Tibial nerve (tissue), 4 donors: ENCODE data around the gene SAFB. TPM values are rescaled to one million over a fixed set of nuclear protein-coding genes. Genes with fewer than 3 reads are reported as not detected.

Experiments
- DNase-seq, 2 donors: peaks; one replicate each; pipeline ENCODE4 v3.0.0-alpha.2; 2019; ENCODE audit warnings: low spot score in 2 of 2
- H3K27ac ChIP-seq, 4 donors: fragments of 200-600 bp; sonication (generic) in 3 of 4; one replicate each; pipeline ENCODE4 v1.5.1; 2017 to 2019; ENCODE audit warnings: mild to moderate bottlenecking in 1 of 4
- H3K27me3 ChIP-seq, 2 donors: fragments of 200-600 bp; sonication (generic) in 1 of 2; one replicate each; pipeline versions ENCODE4 v1.5.1 to v1.6.0; 2017 to 2019
- H3K36me3 ChIP-seq, 3 donors: fragments of 200-600 bp; sonication (generic); one replicate each; pipeline ENCODE4 v1.5.1; 2018 to 2019
- H3K4me1 ChIP-seq, 4 donors: fragments of 200-600 bp; sonication (generic) in 3 of 4; one replicate each; pipeline ENCODE4 v1.5.1; 2017 to 2019
- H3K4me3 ChIP-seq, 4 donors: fragments of 200-600 bp; sonication (generic) in 3 of 4; one replicate each; pipeline ENCODE4 v1.5.1; 2017 to 2019; ENCODE audit warnings: mild to moderate bottlenecking in 1 of 4, moderate library complexity in 1 of 4
- H3K9me3 ChIP-seq, 4 donors: fragments of 200-600 bp; sonication (generic) in 3 of 4; one replicate each; pipeline ENCODE4 v1.5.1; 2017 to 2019
- EP300 ChIP-seq, 2 donors: sonication (generic); formaldehyde crosslinking; IDR thresholded peaks; one replicate each; pipeline ENCODE4 v1.6.1; 2017; ENCODE audit warnings: antibody characterized with exemption in 2 of 2, mild to moderate bottlenecking in 1 of 2
- POLR2A ChIP-seq, 2 donors: fragments of 450-650 bp; IDR thresholded peaks; one replicate each; pipeline ENCODE4 v1.6.1; 2017; ENCODE audit warnings: antibody characterized with exemption in 2 of 2, mild to moderate bottlenecking in 2 of 2, moderate library complexity in 2 of 2
- WGBS, 2 donors: methylation state at CpG; one replicate each; pipeline ENCODE4 v1.1.5; 2018; 5-methylcytosine and 5-hydroxymethylcytosine counted together
- total RNA-seq, 4 donors: library from RNA; depleted of rRNA; stranded (reverse); fragments of >200 nt; gene quantifications; one replicate each; pipeline ENCODE4 v1.1.0, GENCODE V29; 2016
- TF ChIP-seq, protein P1 (sequence below), 5 experiments: fragments of 200-600 bp in 3 of 5; fragments of 450-650 bp in 2 of 5; sonication (generic) in 3 of 5; IDR thresholded peaks; one replicate each; pipeline ENCODE4 v1.5.1; 2016 to 2019; ENCODE audit warnings: antibody characterized with exemption in 5 of 5, mild to moderate bottlenecking in 3 of 5, moderate library complexity in 2 of 5

Gene SAFB
- total RNA-seq, 4 donors from 2014 or later, result 121 to 252 (median 129) TPM

DNA sequence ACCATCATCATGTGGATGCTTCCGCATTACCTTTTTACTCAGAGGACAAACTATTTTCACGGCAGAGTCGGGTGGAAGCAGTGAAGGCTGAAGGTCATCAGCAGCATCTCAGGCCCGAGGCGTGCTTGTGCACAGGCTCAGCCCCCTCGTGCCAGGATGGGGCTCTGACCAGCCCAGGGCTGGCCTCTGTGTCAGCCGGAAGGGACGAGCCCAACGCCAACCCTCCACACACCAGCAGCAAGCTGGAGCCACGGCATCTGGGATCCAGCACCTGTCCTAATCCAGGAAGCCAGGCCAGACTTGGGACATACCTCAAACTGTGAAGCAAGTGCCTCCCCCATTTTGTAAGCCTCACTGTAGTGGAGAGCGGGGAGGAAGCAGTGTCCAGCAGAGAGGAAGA is 46.3 kb downstream of the SAFB start:
- Histone ChIP-seq H3K36me3 (peaks cover 4 to 75% (median 23%) of the 10 kb centered on the region in 3 donors), H3K4me3 (no peak overlapping the region), H3K4me1 (no peaks in the 10 kb centered on the region), H3K27ac (no peak overlapping the region), H3K27me3 (no peaks in the 10 kb centered on the region), H3K9me3 (no peaks in the 10 kb centered on the region)
- TF ChIP-seq EP300 (IDR thresholded peaks at IDR 0.05) (no peak), POLR2A (IDR thresholded peaks at IDR 0.05) (no peak)
- TF ChIP-seq, protein P1, sequence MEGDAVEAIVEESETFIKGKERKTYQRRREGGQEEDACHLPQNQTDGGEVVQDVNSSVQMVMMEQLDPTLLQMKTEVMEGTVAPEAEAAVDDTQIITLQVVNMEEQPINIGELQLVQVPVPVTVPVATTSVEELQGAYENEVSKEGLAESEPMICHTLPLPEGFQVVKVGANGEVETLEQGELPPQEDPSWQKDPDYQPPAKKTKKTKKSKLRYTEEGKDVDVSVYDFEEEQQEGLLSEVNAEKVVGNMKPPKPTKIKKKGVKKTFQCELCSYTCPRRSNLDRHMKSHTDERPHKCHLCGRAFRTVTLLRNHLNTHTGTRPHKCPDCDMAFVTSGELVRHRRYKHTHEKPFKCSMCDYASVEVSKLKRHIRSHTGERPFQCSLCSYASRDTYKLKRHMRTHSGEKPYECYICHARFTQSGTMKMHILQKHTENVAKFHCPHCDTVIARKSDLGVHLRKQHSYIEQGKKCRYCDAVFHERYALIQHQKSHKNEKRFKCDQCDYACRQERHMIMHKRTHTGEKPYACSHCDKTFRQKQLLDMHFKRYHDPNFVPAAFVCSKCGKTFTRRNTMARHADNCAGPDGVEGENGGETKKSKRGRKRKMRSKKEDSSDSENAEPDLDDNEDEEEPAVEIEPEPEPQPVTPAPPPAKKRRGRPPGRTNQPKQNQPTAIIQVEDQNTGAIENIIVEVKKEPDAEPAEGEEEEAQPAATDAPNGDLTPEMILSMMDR (IDR thresholded peaks at IDR 0.05), result no peak
- 84 to 94% methylated on average over 4 to 11 of the region's 11 CpGs for WGBS, 2 donors
- DNase-seq, result no peak

DNA sequence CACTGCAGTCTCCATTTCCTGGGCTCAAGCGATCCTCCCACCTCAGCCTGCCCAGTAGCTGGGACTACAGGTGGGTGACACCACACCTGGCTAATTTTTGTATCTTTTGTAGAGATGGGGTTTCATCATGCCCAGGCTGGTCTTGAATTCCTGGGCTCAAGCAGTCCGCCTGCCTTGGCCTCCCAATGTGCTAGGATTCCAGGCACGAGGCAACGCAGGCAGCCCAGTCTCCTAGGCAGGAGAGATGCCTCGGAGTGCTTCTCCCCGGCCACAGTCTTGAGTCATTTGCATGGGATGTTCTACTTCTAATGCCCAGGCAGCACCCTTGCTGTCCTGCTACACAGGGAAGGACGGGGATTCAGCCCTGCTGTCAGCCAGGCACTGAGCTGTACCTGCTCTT is 48.7 kb downstream of the SAFB start:
- WGBS, 2 donors, result 85 to 92% methylated on average over 5 to 7 of the region's 7 CpGs
- H3K27ac ChIP-seq, result no peak overlapping the region
- H3K36me3 ChIP-seq, result peaks cover 0 to 51% (median 10%) of the 10 kb centered on the region in 3 donors
- TF ChIP-seq EP300 (IDR thresholded peaks at IDR 0.05) (no peak), POLR2A (IDR thresholded peaks at IDR 0.05) (no peak)
- H3K4me1 ChIP-seq, result no peaks in the 10 kb centered on the region
- no peaks in the 10 kb centered on the region for H3K9me3 ChIP-seq
- H3K4me3 ChIP-seq, result no peak overlapping the region
- H3K27me3 ChIP-seq, result no peaks in the 10 kb centered on the region
- DNase-seq, result no peak

- WGBS, 2 donors, result 78 to 82% methylated on average over 12 to 13 of the region's 13 CpGs
- Histone ChIP-seq H3K9me3 (no peaks in the 10 kb centered on the region), H3K27me3 (no peaks in the 10 kb centered on the region), H3K27ac (no peak overlapping the region), H3K4me3 (no peak overlapping the region), H3K4me1 (no peaks in the 10 kb centered on the region), H3K36me3 (peaks cover 0 to 49% (median 2%) of the 10 kb centered on the region in 3 donors)
- DNase-seq, result no peak
- no peak for TF ChIP-seq EP300 (IDR thresholded peaks at IDR 0.05)
- TF ChIP-seq, protein P1 (IDR thresholded peaks at IDR 0.05), result no peak
- no peak for TF ChIP-seq POLR2A (IDR thresholded peaks at IDR 0.05)
These were observed 50.0 kb downstream of the SAFB start for GRCh38 chr19:5672708-5673459.

DNA sequence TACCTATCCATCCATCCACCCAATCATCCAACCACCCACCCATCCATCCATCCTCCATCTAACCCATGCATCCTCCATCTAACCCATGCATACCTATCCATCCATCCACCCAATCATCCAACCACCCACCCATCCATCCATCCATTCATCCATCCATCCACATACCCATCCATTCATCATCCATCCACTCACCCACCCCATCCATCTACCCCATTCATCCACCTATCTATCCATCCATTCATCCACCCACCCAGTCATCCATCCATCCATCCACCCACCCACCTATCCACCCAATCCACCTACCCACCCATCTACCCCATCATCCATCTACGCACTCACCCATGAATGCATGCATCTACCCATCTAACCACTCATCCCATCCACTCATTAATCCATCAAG is 50.9 kb downstream of the SAFB start:
- 100% methylated on average over 1 of the region's 1 CpG for WGBS, 2 donors
- H3K4me1 ChIP-seq, result peaks cover 0 to 7% (median 0%) of the 10 kb centered on the region in 4 donors
- TF ChIP-seq, protein P1 (IDR thresholded peaks at IDR 0.05), result no peak
- no peak for TF ChIP-seq POLR2A (IDR thresholded peaks at IDR 0.05)
- TF ChIP-seq EP300 (IDR thresholded peaks at IDR 0.05), result no peak

DNA sequence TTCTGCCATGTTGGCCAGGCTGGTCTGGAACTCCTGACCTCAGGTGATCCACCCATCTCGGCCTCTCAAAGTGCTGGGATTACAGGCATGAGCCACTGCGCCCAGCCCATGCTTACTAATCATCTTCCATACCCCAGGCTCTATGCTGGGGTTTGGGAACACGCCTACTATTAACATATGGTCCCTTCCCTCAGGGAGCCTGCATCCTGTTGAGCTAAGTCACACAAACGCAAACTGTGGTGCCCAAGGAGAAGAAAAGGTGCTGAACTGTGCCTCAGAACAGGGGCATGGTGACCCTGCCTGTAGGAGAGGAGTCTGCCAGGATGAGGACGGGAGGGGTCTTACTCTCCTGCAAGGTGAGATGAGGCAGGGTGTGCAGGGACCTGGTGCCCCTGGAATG is 51.8 kb downstream of the SAFB start:
- H3K4me3 ChIP-seq, result no peak overlapping the region
- peaks cover 0 to 17% (median 7%) of the 10 kb centered on the region in 4 donors for H3K4me1 ChIP-seq
- no peaks in the 10 kb centered on the region for H3K27me3 ChIP-seq
- DNase-seq, result no peak
- 75 to 91% methylated on average over 5 of the region's 5 CpGs for WGBS, 2 donors
- no peaks in the 10 kb centered on the region for H3K9me3 ChIP-seq
- no peak overlapping the region for H3K27ac ChIP-seq
- peaks cover 0 to 40% (median 0%) of the 10 kb centered on the region in 3 donors for H3K36me3 ChIP-seq
- TF ChIP-seq POLR2A (IDR thresholded peaks at IDR 0.05) (no peak), EP300 (IDR thresholded peaks at IDR 0.05) (no peak)
- TF ChIP-seq, protein P1 (IDR thresholded peaks at IDR 0.05), result no peak

More for the DNA sequence above, 50.9 kb downstream of the SAFB start:
- DNase-seq, result no peak
- no peaks in the 10 kb centered on the region for H3K9me3 ChIP-seq
- no peaks in the 10 kb centered on the region for H3K27me3 ChIP-seq
- H3K4me3 ChIP-seq, result no peak overlapping the region
- peaks cover 0 to 49% (median 0%) of the 10 kb centered on the region in 3 donors for H3K36me3 ChIP-seq
- no peak overlapping the region for H3K27ac ChIP-seq
